Left colon (tissue), 2 donors: ENCODE results near the gene LIPC. TPM values are rescaled to one million over a fixed set of nuclear protein-coding genes. Genes with fewer than 3 reads are reported as not detected.

Experiments
- ATAC-seq: fragments of 200-7000 bp; cut with Tn5 transposase; one replicate; pipeline ENCODE4 v1.9.1; 2020; ENCODE audit warnings: mild to moderate bottlenecking, moderate library complexity
- DNase-seq, 2 donors: peaks; one replicate each; pipeline ENCODE4 v3.0.0-alpha.2; 2020
- intact Hi-C, 2 donors: fragments of 100-400 bp; cut with DNase I in 1 of 2; cut with micrococcal nuclease in 1 of 2; formaldehyde crosslinking; loops; one replicate each; pipeline versions ENCODE4 v1.11.2 to v1.14.0; 2022; cut with DNase I, micrococcal nuclease
- total RNA-seq, 2 donors: library from RNA; stranded (reverse); fragmentation: NEBNext Ultra II Directional; extraction: Animal tissue kit (Norgen Biotek cat#: 25700); gene quantifications; one replicate each; pipeline ENCODE4 v1.2.1, GENCODE V29; 2021
- donor health status: DM: no; HTN: no; CAD: no.
- donor health status: DM: yes; HTN: yes; CAD: no.

The LIPC gene
- total RNA-seq, 2 donors from 2014 or later, result 3.0 to 6.0 TPM

- no peak for DNase-seq
- intact Hi-C loops, result no loop called here
- no peak for ATAC-seq
These were observed 27.8 kb upstream of the LIPC start for GRCh38 chr15:58404020-58404419.

GRCh38 chr15:58404722-58405121, 27.1 kb upstream of the LIPC start:
- intact Hi-C loops, result no loop called here
- ATAC-seq (no peak), DNase-seq (no peak)

- ATAC-seq, result no peak
- intact Hi-C loops, result no loop called here
- DNase-seq, result no peak
These were observed 25.9 kb upstream of the LIPC start for GRCh38 chr15:58405865-58406264.

GRCh38 chr15:58406811-58407210, 25.0 kb upstream of the LIPC start:
- intact Hi-C loops, result no loop called here
- ATAC-seq, result no peak
- no peak for DNase-seq

DNA sequence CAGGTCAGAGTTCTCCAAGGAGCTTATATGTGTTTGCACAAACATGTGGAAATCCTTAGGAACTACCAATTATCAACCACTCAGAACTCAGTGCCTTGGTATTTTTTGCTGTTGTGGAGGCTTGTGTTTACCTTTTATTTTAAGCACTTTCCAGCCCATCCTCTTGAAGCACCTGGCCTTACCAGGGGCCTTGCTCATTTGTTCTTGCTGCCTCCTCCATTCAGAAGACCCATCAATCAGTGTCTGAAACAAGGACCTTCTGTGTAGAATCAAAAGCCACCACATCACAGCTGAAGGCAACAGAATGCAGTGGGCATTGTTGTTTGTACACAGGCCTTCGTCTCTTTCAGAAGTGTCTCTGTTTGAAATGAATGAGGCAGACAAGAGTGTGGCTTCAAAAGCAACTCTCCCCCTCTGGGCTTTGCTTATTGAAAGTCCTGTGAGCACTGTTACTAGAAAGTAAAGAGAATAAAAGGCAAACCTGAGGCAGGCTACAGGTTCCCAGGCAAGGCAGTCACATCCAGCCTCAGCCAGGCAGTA, 24.5 kb upstream of the LIPC start:
- ATAC-seq, result no peak
- DNase-seq, result no peak
- intact Hi-C loops, result no loop called here

DNA sequence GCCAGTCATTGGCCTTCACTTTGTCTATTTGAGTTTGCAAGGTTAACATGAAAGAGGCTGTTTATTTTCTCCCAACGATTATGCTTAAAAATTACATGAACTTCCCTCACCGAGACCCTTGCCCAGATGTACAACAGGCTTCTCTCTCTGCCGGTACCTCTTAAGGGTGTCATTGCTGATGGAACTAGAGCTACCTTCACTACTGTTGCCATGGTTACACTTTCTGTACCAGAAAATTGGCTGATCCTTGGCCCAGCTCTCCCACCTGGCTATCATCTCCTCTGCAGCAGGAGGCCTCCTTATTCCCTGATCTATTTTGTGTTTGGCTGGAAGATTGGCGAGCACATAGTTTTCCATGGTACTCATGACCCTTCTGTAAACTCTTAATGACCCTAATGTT, 24.0 kb upstream of the LIPC start:
- intact Hi-C loops, result no loop called here
- ATAC-seq, result no peak

GRCh38 chr15:58409861-58410260, 21.9 kb upstream of the LIPC start:
- no peak for DNase-seq
- ATAC-seq, result no peak
- intact Hi-C loops, result no loop called here

More for the DNA sequence above, 24.0 kb upstream of the LIPC start:
- DNase-seq, result no peak

DNA sequence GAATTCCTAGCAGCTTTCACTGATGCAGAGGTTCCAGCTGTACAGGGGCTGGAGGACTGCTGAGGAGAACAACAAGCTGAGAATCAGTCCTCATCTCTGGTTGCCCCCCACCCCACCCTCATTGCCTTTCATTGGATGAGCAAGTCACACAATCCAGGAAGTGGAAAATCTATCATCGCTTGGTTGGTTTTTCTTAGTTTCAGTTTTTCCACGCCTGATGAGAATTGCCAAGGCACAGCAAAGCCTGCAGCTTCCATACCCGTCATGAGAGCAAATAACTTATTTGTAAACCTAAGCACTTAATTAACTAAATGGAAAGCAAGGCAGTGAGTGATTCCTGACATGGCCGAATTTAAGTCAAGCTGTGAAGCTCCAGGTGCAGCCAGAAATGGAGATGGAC, 21.4 kb upstream of the LIPC start:
- no peak for ATAC-seq
- intact Hi-C loops, result no loop called here
- no peak for DNase-seq

- intact Hi-C loops, result no loop called here
- ATAC-seq (no peak), DNase-seq (no peak)
These were observed 18.5 kb upstream of the LIPC start for GRCh38 chr15:58413253-58413652.

- intact Hi-C loops, result no loop called here
- DNase-seq (no peak), ATAC-seq (no peak)
These were observed 16.2 kb upstream of the LIPC start for GRCh38 chr15:58415636-58416035.

GRCh38 chr15:58416963-58417362, 14.8 kb upstream of the LIPC start:
- ATAC-seq (no peak), DNase-seq (no peak)
- intact Hi-C loops, result no loop called here

DNA sequence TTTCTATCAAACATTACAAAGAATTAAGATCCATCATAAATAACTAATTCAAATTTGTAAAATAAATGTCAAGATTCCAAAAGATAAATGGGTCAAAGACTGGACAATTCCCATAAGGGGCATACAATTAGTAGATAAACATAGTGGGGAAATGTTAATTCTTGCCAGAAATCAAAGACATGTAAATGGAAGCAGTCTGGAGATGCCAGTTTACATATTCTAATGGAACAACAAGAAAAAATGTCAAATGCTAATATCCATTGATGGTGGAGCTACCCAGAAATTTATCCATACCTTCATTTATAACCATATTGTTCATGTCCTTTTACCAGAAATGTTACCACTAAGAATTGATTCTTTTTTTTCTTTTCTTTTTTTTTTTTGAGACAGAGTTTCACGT, 13.7 kb upstream of the LIPC start:
- ATAC-seq (no peak), DNase-seq (no peak)
- intact Hi-C loops, result no loop called here

DNA sequence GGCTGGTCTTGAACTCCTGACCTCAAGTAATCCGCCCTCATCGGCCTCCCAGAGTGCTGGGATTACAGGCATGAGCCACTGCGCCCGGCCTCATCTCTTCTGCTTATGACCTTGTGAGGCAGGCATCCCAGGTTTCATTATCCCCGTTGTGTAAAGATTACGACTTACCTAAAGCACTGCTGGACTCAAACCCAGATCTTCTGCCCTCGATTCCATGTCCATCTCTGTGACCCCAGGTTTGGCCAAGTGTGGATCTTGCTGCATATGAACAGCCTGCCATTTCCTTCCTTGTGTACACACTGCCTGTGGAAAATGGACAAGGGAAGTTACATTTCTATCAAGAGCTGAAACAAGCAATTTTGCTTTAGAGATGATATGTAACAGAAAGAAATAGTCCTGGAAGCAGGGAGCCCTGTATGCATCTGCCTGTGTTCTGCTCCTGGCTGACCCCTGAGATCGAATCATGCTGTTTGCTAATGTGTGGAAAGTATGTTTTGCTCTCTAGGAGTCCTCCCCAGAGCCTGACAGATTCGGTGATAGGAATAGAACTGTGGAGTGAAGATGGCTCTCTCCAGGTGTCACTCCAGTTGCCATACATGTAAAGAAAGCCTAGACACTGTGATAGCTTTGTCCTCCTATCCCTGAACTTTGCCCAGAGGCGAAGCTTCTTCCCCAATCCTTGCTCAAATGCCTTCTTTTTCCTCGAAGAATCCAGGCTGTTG, 11.8 kb upstream of the LIPC start:
- DNase-seq (no peak), ATAC-seq (no peak)
- intact Hi-C loops, result no loop called here

GRCh38 chr15:58420579-58421043, 11.2 kb upstream of the LIPC start:
- intact Hi-C loops, result no loop called here
- no peak for DNase-seq
- ATAC-seq, result no peak

DNA sequence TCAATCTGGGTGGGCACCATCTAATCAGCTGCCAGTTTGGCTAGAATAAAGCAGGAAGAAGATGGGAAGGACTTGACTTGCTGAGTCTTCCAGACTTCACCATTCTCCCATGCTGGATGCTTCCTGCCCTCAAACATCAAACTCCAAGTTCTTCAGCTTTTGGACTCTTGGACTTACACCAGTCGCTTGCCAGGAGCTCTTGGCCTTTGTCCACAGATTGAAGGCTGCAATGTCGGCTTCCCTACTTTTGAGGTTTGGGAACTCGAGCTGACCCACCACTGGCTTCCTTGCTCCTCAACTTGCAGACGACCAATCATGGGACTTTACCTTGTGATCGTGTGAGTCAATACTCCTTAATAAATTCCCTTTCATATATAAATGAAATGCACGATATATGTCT, 8.6 kb upstream of the LIPC start:
- intact Hi-C loops, result no loop called here
- DNase-seq (no peak), ATAC-seq (no peak)

DNA sequence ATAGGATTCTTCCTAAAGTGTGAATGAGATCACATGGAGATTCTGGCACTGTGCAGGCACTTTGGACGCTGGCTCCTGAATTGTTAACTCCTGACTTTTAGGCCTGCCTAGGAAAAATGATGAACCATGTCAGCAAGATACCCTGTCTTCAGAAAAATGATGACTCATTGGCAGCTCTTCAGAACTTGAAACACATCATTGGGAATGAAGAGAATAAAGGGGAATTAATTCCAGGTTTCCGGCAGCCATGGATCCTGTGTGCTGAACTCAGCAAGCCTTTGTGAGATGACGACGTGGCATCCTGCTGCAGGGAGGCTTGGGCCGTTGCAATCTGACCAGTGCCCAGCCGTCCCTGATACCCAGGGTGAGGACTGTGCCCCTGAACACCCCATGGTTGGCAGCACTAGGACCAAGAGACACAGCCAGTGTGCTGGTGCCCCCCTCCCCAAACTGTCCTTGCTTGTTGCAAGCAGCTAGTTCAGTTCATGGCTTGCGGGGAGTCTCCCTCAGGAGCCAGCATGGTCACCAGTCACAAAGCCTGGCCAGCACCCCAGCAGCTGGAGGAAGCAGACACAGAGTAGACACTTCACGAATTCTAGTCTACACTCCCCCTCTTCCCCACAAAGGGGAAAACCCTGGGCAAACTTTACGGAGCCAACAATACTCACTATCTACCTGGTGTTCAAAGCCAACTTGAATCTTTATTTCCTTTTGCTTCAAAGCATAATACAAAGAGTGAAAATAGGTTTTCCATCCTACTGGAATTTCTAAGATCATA, 7.8 kb upstream of the LIPC start:
- intact Hi-C loops, result no loop called here
- ATAC-seq (no peak), DNase-seq (no peak)

- intact Hi-C loops, result no loop called here
- DNase-seq (no peak), ATAC-seq (no peak)
These were observed 7.1 kb upstream of the LIPC start for GRCh38 chr15:58424722-58425121.

DNA sequence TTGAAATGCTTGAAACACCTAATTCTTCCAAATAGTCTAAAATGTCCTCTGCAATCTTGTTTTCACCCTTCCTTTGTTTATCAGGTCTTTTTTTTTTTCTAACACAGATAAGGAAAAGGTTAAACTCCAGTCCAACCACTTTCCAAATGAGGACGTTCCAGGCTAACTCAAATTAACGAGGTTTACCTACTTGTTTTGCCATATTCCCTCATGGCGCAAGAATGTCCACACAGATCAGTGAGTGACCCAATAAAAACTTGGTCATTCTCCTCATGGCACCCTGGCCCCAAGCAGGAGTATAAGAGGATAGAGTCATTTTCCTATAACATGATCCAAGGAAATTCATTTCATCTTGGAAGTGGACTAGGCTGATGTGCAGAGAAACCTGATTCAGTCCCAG, 6.6 kb upstream of the LIPC start:
- peak; percentile 46 for ATAC-seq
- intact Hi-C loops, result no loop called here
- DNase-seq, result no peak

- DNase-seq, result no peak
- ATAC-seq, result no peak
These were observed 6.0 kb upstream of the LIPC start for GRCh38 chr15:58425834-58426233.

DNA sequence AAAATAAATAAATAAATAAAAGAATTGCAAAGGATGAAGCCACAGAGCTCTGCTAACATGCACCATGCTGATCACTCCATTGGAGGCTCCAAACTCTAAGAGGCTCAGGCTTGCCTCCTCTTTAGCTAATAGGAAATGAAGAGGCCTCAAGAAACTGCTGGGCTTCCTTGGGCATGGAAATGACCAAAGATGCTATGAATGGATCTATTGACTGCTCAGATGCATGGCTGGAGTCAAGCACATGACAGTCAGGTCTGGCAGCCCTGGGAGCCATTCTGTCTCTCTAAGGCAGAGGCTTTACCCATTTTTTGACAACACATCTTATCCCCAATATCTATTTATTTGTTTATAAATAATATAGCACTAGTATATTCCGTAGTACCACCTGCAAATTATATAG, 5.3 kb upstream of the LIPC start:
- intact Hi-C loops, result no loop called here
- ATAC-seq (no peak), DNase-seq (no peak)

More at GRCh38 chr15:58425834-58426233, 6.0 kb upstream of the LIPC start:
- intact Hi-C loops, result no loop called here
